M059J (cell line): ENCODE measurements around the gene PLOD1. TPM values are rescaled to one million over a fixed set of nuclear protein-coding genes. Genes with fewer than 3 reads are reported as not detected.
A peak's percentile ranks its signal among the peaks of the same experiment; 100 is the strongest.
"Not testable (repeated sequence)": the region's sequence is repeated elsewhere in the genome, so short reads cannot be mapped to it uniquely, and the experiment has no call there.

Experiments
- DNase-seq: peaks from one replicate; pipeline ENCODE4 v3.0.0-alpha.2; 2012; ENCODE audit warnings: low read depth
- total RNA-seq: library from RNA; depleted of rRNA; stranded (reverse); fragments of >200 nt; shearing (Covaris generic); gene quantifications from 2 replicates; pipeline ENCODE4 v1.2.3, GENCODE V29; 2014

The PLOD1 gene
- total RNA-seq, 1 experiment from 2014 or later = 205 TPM

DNA sequence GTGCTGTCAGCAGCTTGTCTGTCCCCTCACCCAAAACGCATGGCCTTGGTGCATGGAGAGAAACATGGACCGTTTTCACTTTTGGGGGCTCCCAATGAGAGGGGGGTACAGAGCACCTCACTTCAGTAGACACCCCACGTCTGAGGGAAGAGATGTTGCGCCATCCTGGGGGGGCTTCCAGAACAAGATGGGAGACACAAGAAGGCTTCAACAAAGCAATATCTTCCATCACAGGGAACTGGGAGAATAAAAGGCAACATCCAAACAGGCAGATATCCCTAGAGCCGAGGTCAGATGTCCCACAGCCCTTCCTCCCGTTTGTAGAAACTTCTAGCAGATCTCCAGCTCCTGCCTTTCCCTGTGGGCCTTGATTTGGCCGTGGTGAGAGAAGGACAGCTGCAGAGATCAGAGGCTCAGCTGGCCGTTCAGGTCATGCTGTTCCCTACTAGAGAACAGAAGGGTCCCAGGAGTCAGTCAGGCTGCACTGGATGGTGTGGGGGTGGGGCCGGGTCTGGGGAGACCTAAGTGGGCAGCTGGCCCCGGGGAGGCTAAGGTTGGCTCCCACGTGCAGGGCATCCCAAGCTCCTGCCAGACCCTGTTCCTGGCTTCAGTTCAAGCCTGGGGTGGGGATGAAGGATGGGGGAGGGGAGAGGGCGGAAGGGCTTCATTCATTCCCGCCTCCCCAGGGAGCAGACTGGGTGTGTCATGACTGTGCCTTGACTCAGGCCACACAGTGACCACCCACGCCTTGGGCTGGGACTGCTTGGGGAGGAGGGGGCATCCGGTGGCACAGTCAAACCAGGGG is 4.4 kb downstream of the PLOD1 start:
- DNase-seq = no peak

- DNase-seq = not testable (repeated sequence)
These were observed 5.3 kb downstream of the PLOD1 start for GRCh38 chr1:11939794-11940193.

DNA sequence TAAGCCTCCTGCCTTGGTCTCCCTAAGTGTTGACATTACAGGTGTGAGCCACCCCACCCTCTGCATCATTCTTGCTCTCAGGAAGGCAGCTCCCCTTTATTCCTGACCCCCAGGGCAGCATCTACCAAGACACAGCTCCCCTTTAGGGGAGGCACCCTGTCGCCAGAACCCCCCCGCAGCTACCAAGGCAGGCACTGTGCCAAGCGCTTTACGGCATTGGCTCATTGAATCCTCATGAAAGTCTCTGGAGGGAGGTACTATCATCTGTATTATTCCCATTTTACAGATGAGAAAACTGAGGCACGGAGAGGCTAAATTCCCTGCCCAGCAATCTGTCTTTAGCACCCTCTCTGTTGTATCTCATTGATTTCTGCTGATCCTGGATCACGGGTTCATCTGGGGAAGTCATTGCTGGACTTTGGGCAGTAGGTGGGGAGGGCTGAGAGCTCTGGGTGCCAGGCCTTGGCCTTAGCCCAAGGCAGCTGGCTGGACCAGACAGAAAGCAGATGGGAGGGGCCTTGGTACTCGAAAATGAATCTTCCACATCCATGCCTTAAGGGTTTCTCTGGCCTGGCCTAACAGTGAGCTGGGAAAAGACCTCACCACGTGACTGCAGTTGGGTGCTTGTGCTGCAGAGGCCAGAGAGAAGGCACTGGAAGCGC is 5.9 kb downstream of the PLOD1 start:
- no peak for DNase-seq

GRCh38 chr1:11942280-11942679 is 7.8 kb downstream of the PLOD1 start:
- no peak for DNase-seq

DNA sequence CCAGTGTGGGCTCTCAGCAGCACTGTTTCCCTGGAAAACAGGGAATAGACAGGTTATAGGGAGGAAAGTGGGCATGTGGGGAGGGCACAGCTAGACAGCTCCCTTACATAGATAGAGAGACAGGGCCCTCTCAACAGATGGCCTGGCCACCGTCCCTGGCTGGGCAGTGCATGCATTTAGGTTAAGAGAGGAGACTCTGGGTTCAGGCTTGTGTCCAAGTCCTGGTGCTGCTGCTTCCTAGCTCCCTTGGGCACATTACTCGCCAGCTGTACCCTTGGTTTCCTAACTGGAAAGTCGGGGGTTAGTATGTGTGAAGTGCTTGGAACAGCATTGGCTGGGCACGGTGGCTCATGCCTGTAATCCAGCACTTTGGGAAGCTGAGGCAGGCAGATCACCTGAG is 9.1 kb downstream of the PLOD1 start:
- DNase-seq = no peak

GRCh38 chr1:11944358-11944931 is 9.9 kb downstream of the PLOD1 start:
- DNase-seq = no peak

DNA sequence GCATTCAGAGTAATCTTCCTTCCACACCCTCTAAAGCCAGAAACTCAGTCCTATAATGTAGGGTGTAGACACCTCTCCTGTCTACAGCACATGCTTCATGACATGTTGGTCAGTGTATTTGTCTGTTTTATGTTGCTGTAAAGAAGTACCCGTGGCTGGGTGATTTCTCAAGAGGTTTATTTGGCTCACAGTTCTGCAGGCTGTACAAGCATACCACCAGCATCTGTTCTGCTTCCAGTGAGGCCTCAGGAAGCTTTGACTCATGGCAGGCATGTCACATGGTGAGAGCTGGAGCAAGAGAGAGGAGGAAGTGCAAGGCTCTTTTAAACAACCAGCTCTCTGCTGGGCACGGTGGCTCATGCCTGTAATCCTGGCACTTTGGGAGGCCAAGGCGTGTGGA is 12.1 kb downstream of the PLOD1 start:
- DNase-seq = no peak

DNA sequence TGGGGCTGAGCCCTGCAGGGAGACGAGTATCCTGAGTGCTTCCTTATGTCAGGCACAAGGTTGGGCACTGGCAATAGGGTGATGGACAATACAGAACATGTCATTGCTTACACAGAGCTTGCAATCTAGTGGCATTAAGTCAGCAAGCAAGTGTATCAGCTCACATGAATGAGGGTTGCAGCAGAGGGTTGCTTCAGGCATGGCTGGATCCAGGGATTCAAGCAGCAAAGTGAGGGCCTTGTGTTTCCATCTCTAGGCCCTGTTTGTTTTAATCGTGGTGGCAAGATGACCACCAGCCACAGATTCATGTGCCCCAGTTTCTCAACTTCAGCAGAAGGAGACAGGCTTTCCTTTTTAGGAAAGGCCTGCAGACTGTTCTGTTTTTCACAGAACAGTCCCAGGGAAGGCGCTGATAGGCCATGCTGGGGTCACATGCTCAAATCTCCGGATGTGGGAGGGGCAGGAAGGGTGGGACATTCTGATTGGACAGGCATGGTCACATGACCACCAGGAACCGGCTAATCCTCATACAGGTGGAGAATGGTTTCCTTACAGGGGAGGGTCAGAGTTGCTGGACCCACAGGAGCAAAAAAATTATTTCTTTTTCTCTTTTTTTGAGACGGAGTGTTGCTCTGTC is 14.4 kb downstream of the PLOD1 start:
- no peak for DNase-seq

DNA sequence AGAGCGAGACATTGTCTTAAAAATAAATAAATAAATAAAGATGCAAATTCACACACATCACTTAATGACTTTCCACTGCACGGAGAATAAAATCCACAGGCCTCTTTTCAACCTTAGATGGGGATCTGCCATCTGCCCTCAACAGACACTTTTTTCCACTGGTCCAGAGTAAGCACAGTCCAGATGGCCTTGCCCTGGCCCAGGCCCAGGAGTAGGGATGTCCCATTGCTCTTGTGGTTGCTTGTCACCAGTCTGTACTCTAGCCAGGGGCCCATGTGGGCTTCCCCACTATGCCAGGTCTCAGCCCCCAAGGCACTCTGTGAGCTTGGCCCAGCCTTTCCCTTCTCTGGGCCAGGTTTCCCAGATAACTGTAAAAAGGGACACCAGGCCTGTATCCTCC is 17.4 kb downstream of the PLOD1 start:
- DNase-seq = no peak

DNA sequence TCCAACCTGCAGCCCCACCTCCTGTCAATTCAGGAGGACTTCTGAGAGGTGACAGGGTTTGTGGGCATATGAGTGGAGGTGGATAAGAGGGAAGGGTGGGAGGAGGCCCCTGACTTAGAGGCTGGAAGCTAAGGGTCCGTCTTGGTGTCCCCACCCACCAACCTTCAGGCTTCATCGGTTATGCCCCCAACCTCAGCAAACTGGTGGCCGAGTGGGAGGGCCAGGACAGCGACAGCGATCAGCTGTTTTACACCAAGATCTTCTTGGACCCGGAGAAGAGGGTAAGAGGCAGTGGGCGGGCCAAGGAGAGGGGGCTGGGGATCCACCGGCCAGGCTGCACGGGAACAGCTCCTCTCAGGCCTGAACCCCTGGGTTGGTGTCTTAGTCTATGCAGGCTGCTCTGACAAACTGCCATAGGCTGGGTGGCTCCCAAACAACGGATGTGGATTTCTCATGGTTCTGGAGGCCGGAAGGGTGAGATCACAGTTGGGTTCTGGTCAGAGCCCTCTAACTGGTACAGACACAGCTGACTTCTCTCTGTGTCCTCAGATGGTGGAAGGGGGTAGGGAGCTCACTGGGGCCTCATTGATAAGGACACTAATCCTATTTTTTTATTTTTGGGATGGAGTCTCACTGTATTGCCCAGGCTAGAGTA is 18.1 kb downstream of the PLOD1 start:
- no peak for DNase-seq

DNA sequence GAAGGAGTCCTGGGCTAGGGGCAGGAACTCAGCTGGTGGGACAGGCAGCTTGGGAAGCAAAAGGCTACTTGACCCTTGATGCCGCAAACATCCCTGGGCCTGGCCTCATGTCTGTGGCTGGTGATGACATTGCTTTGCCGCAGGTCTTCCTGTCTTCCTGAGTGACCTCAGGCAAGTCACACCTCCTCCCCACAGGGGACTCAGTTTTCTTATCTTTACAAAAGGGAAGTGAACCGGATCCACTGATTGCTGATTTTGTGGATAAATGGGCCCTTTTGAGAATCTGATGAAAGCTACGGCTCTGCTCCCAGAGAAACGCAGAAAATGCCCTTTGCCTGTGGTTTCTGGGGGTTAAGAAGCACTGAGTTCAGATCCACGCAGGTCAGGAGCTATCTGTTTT is 20.7 kb downstream of the PLOD1 start:
- no peak for DNase-seq

- no peak for DNase-seq
These were observed 22.9 kb downstream of the PLOD1 start for GRCh38 chr1:11957398-11957797.

DNA sequence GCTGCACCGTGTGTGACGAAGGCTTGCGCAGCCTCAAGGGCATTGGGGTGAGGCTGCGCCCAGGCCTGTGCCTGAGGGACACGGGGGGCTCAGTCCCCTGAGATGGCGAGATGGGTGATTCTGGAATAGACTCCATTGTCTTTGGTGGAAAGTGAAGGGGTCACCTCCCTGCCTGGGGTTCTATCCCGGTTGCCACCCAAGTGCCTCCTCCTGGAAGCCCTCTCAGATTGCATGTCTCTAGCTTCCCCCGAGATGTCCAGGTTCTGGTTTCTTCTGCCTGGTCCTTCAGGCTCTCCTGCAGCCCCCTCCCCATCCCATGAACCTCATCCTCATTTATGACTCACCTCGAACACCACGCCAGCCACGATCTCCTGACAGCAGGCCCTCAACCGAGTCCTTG is 23.4 kb downstream of the PLOD1 start:
- no peak for DNase-seq

- no peak for DNase-seq
These were observed 25.8 kb downstream of the PLOD1 start for GRCh38 chr1:11960276-11960675.

DNA sequence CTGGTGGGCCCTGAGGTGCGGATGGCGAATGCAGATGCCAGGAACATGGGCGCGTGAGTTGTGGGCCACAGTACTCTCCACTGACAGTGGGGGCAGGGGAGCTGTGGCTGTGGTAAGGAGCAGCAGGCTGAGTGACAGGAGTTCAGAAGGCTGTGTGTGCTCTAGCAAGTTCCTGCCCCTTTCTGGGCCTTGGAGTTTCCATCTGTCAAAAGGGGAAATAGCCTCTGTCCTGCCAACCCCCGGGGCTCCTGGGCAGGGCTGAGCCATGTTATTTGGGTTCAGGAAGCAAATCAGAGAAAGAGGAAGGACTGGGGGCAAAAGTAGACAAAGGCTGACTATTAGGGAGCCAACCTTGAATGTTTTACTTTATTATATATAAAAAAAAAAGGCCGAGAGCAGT is 26.2 kb downstream of the PLOD1 start:
- no peak for DNase-seq

GRCh38 chr1:11961230-11961629 is 26.7 kb downstream of the PLOD1 start:
- peak; percentile 74 for DNase-seq

DNA sequence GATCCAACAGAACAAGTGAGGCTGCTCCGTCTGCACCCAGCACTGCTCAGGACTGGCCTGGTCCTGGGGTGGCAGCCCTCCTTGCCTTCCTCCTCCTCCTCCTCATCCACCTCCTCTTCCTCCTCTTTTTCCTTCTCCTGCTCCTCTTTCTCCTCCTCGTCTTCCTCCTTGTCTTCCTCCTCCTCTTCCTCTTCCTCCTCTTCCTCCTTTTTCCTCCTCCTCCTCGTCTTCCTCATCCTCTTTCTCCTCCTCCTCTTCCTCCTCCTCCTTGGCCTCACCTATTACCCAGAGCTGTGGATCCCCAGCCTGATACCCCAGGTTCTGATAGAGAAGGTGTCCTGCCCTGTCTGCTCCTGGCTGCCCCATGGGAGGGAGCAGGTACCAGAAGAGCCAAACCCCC is 29.1 kb downstream of the PLOD1 start:
- DNase-seq = no peak

GRCh38 chr1:11964656-11965055 is 30.1 kb downstream of the PLOD1 start:
- DNase-seq = no peak

DNA sequence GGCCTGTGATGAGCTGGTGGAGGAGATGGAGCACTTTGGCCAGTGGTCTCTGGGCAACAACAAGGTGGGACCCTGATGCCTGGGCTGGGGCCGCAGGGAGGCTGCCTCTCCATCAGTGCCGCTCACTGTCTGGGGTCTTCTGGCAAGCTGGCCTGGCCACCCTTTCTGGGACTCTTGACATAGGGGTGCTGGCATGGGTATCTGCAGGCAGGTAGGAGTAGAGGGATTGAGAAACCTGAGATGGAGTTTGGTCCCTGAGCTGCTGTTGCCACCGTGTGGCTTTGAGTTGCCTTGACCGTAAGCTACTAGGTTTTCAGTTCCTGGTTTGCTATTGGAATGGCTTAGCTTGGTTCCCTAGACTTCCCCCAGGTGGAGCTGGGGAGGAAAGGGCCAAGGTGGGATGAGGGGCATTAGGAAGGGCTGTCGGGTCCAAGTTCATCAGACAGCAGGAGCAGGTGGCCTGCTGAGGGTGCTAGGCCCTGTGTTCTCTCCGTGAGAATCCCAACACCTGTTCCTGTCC is 32.6 kb downstream of the PLOD1 start:
- DNase-seq = peak; percentile 62

GRCh38 chr1:11970441-11971185 is 36.1 kb downstream of the PLOD1 start:
- DNase-seq = no peak

GRCh38 chr1:11977625-11978024 is 43.1 kb downstream of the PLOD1 start:
- DNase-seq = no peak
